Measurements from ENCODE around the gene AAMDC. TPM values are rescaled to one million over a fixed set of nuclear protein-coding genes. Genes with fewer than 3 reads are reported as not detected.
"Not testable (repeated sequence)": the region's sequence is repeated elsewhere in the genome, so short reads cannot be mapped to it uniquely, and the experiment has no call there.

Gene AAMDC
- total RNA-seq, 4 donors from 2014 or later: 14.6 to 47.9 (median 36.7) TPM

DNA sequence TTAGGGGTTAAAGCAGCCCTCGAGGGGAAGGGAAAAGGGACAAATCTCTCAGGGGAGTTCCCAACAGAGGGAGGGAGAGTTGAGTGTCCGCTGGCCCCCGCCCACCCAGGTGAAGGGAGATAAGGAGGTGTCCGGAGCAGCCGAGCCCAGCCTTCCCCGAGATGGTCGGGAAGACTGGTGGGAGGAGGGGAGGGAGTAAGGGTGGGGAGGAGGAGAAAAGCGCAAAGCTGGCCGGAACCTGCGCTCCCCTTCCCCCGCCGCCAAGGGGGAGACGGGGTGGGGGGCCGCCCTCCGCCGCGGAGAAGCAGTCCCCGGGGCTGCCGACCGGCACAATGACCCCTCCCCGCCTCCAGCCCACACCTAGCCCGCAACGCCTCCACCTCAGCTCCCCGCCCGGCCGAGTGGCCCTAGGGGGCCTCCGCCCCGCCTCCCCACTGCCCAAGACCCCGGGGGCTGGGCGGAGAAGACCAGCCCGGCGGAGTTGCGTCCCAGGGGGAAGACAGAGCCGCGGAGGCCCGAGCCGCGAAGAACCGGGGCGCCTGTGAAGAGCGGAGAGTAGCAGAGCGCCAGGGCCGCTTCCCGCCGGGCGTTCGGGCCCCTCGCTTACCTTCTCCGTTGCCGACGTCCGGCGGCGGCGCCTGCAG, 901 bp upstream of the AAMDC start:
- 0% methylated on average over 8 of the region's 55 CpGs for WGBS
- peak overlapping the region; percentile 93 for H3K27ac ChIP-seq
- H3K9me3 ChIP-seq: no peaks in the 10 kb centered on the region
- DNase-seq (ENCODE audit: low spot score in 2 of 2): peak in 1 of 2 donors; percentile 75
- TF ChIP-seq POLR2AphosphoS5 (IDR thresholded peaks at IDR 0.05): no peak
- TF ChIP-seq CTCF (IDR thresholded peaks at IDR 0.05): no peak
- TF ChIP-seq EP300 (IDR thresholded peaks at IDR 0.05): no peak
- no peak for TF ChIP-seq POLR2A (IDR thresholded peaks at IDR 0.05)
- peak overlapping the region; percentile 95 for H3K4me3 ChIP-seq
- no peaks in the 10 kb centered on the region for H3K36me3 ChIP-seq
- peaks cover 34% of the 10 kb centered on the region for H3K4me1 ChIP-seq
- H3K27me3 ChIP-seq: no peaks in the 10 kb centered on the region

GRCh38 chr11:77821349-77821851, 456 bp downstream of the AAMDC start:
- TF ChIP-seq EP300 (IDR thresholded peaks at IDR 0.05) (peak; percentile 7), POLR2AphosphoS5 (IDR thresholded peaks at IDR 0.05) (no peak), CTCF (IDR thresholded peaks at IDR 0.05) (no peak), POLR2A (IDR thresholded peaks at IDR 0.05) (no peak)
- Histone ChIP-seq H3K4me1 (peaks cover 34% of the 10 kb centered on the region), H3K27me3 (no peaks in the 10 kb centered on the region), H3K36me3 (no peaks in the 10 kb centered on the region), H3K27ac (peak overlapping the region; percentile 93), H3K9me3 (no peaks in the 10 kb centered on the region), H3K4me3 (peak overlapping the region; percentile 95)
- DNase-seq (ENCODE audit: low spot score in 2 of 2): peak in 1 of 2 donors; percentile 69
- 2% methylated on average over 16 of the region's 16 CpGs for WGBS

DNA sequence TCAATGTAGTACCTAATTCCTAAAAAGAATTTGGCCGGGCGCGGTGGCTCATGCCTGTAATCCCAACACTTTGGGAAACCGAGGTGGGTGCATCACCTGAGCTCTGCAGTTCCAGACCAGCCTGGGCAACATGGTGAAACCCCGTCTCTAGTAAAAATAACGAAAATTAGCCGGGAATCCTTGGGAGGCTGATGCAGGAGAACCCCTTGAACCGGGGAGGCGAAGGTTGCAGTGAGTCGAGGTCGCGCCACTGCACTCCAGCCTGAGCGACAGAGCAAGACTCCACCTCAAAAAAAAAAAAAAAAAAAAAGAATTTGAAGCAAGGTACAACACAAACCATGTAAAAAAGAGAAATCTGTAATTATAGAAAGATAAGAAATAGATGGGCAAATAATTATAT, 1.2 kb downstream of the AAMDC start:
- not testable (repeated sequence) for H3K27me3 ChIP-seq; H3K9me3 ChIP-seq; DNase-seq (ENCODE audit: low spot score in 2 of 2); H3K27ac ChIP-seq; H3K36me3 ChIP-seq
- Histone ChIP-seq H3K4me3 (peak overlapping the region; percentile 95), H3K4me1 (peaks cover 34% of the 10 kb centered on the region)
- WGBS: 60% methylated on average over 13 of the region's 13 CpGs

DNA sequence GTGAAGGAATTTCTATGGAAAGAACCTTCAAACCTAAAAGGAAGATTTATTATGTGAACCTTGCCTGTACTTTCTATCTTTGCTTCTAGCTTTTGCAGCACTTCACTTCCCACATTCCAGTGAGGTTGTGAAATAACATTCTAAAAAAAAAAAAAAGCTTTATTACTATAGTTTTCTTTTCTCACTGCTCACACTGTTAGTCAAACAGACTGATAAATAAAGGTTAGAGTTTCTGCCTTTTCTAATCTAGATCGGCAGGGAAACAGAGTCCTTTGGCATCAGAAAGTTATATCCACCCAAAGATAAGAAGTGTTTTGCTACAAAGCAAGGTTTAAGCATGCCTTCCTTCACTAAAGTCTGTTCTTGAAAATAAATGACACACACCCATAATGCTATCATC, 2.8 kb downstream of the AAMDC start:
- Histone ChIP-seq H3K4me1 (peaks cover 29% of the 10 kb centered on the region), H3K36me3 (no peaks in the 10 kb centered on the region), H3K9me3 (no peaks in the 10 kb centered on the region), H3K4me3 (no peak overlapping the region), H3K27me3 (no peaks in the 10 kb centered on the region), H3K27ac (no peak overlapping the region)
- no peak for DNase-seq (ENCODE audit: low spot score in 2 of 2)
- TF ChIP-seq EP300 (IDR thresholded peaks at IDR 0.05) (no peak), CTCF (IDR thresholded peaks at IDR 0.05) (no peak), POLR2AphosphoS5 (IDR thresholded peaks at IDR 0.05) (no peak), POLR2A (IDR thresholded peaks at IDR 0.05) (no peak)
- 28% methylated on average over 1 of the region's 1 CpG for WGBS

GRCh38 chr11:77828926-77829325, 8.0 kb downstream of the AAMDC start:
- Histone ChIP-seq H3K4me3 (no peak overlapping the region), H3K36me3 (no peaks in the 10 kb centered on the region), H3K9me3 (no peaks in the 10 kb centered on the region), H3K27me3 (no peaks in the 10 kb centered on the region), H3K27ac (no peak overlapping the region), H3K4me1 (peaks cover 3% of the 10 kb centered on the region)
- TF ChIP-seq POLR2A (IDR thresholded peaks at IDR 0.05) (no peak), EP300 (IDR thresholded peaks at IDR 0.05) (no peak), POLR2AphosphoS5 (IDR thresholded peaks at IDR 0.05) (no peak), CTCF (IDR thresholded peaks at IDR 0.05) (no peak)
- WGBS: 93% methylated on average over 2 of the region's 2 CpGs
- no peak for DNase-seq (ENCODE audit: low spot score in 2 of 2)

All from suprapubic skin (tissue), 4 donors.